H9 (cell line): Measurements from ENCODE around the gene SPECC1L. TPM values are rescaled to one million over a fixed set of nuclear protein-coding genes. Genes with fewer than 3 reads are reported as not detected.

Source experiments
- DNase-seq: peaks from one replicate; pipeline ENCODE4 v3.0.0-alpha.2; 2017
- H2AFZ ChIP-seq: one replicate; pipeline ENCODE4 v1.6.1; 2013; ENCODE audit warnings: mild to moderate bottlenecking, low read length, control low read depth, moderate library complexity
- H2AK5ac ChIP-seq: 2 replicates; pipeline ENCODE4 v1.6.1; 2013; ENCODE audit warnings: low read length, control low read depth, mixed read lengths; ENCODE audit not compliant: insufficient read length
- H2BK120ac ChIP-seq: one replicate; pipeline ENCODE4 v1.6.1; 2013; ENCODE audit warnings: low read depth, mild to moderate bottlenecking, low read length, control low read depth, inconsistent platforms; ENCODE audit not compliant: poor library complexity, severe bottlenecking
- H2BK12ac ChIP-seq: 2 replicates; pipeline ENCODE4 v1.6.1; 2013; ENCODE audit warnings: low read length, control low read depth, mixed read lengths, low read depth; ENCODE audit not compliant: insufficient read length
- H2BK15ac ChIP-seq: 2 replicates; pipeline ENCODE4 v1.6.1; 2013; ENCODE audit warnings: low read depth, low read length, control low read depth
- H2BK20ac ChIP-seq: one replicate; pipeline ENCODE4 v1.6.1; 2013; ENCODE audit warnings: low read depth, mild to moderate bottlenecking, low read length, control low read depth, inconsistent platforms; ENCODE audit not compliant: poor library complexity, severe bottlenecking
- H2BK5ac ChIP-seq: 2 replicates; pipeline ENCODE4 v1.6.1; 2013; ENCODE audit warnings: low read length, control low read depth, mixed read lengths; ENCODE audit not compliant: insufficient read length
- H3K14ac ChIP-seq: 2 replicates; pipeline ENCODE4 v1.6.1; 2013; ENCODE audit warnings: low read length, control low read depth; ENCODE audit not compliant: insufficient read depth
- H3K18ac ChIP-seq: 2 replicates; pipeline ENCODE4 v1.6.1; 2013; ENCODE audit warnings: low read depth, mild to moderate bottlenecking, mixed read lengths, low read length, control low read depth; ENCODE audit not compliant: insufficient read length
- H3K23ac ChIP-seq: 2 replicates; pipeline ENCODE4 v1.6.1; 2013; ENCODE audit warnings: low read length, control low read depth, mixed read lengths, low read depth; ENCODE audit not compliant: insufficient read length
- H3K23me2 ChIP-seq: 2 replicates; pipeline ENCODE4 v1.6.1; 2013; ENCODE audit warnings: low read depth, mild to moderate bottlenecking, mixed read lengths, low read length, control low read depth; ENCODE audit not compliant: insufficient read length, poor library complexity, severe bottlenecking
- H3K27ac ChIP-seq: 2 replicates; pipeline ENCODE4 v1.5.1; 2013; ENCODE audit warnings: low read length, control low read depth, mixed read lengths, low read depth; ENCODE audit not compliant: insufficient read length
- H3K27me3 ChIP-seq: 2 replicates; pipeline ENCODE4 v1.6.1; 2013; ENCODE audit warnings: low read length, control low read depth, inconsistent platforms; ENCODE audit not compliant: insufficient read depth
- H3K4ac ChIP-seq: 2 replicates; pipeline ENCODE4 v1.6.1; 2013; ENCODE audit warnings: low read depth, mild to moderate bottlenecking, control low read depth, inconsistent platforms, low read length, moderate library complexity
- H3K4me1 ChIP-seq: 2 replicates; pipeline ENCODE4 v1.6.1; 2013; ENCODE audit warnings: low read length, control low read depth, inconsistent platforms; ENCODE audit not compliant: insufficient read depth
- H3K4me2 ChIP-seq: 2 replicates; pipeline ENCODE4 v1.6.1; 2013; ENCODE audit warnings: low read length, control low read depth, mixed read lengths; ENCODE audit not compliant: insufficient read length, insufficient read depth
- H3K56ac ChIP-seq: 2 replicates; pipeline ENCODE4 v1.6.1; 2013; ENCODE audit warnings: low read depth, mild to moderate bottlenecking, mixed read lengths, low read length, control low read depth; ENCODE audit not compliant: insufficient read length
- H3K79me1 ChIP-seq: 2 replicates; pipeline ENCODE4 v1.6.1; 2013; ENCODE audit warnings: low read depth, mild to moderate bottlenecking, moderate library complexity, low read length, control low read depth, inconsistent platforms; ENCODE audit not compliant: insufficient read depth, poor library complexity, severe bottlenecking
- H3K79me2 ChIP-seq: 2 replicates; pipeline ENCODE4 v1.6.1; 2013; ENCODE audit warnings: low read length, control low read depth, inconsistent platforms; ENCODE audit not compliant: insufficient read depth
- H3K9ac ChIP-seq: 2 replicates; pipeline ENCODE4 v1.6.1; 2013; ENCODE audit warnings: low read length, control low read depth, mixed read lengths; ENCODE audit not compliant: insufficient read length; ENCODE audit errors: extremely low read depth
- H3K9me3 ChIP-seq: one replicate; pipeline ENCODE4 v1.6.1; 2013; ENCODE audit warnings: low read depth, low read length, inconsistent platforms; ENCODE audit not compliant: control insufficient read depth
- H3T11ph ChIP-seq: one replicate; pipeline ENCODE4 v1.6.1; 2013; ENCODE audit warnings: mild to moderate bottlenecking, low read length, control low read depth, inconsistent platforms
- H4K20me1 ChIP-seq: one replicate; pipeline ENCODE4 v1.6.1; 2013; ENCODE audit not compliant: control insufficient read depth, insufficient read length, insufficient read depth
- H4K5ac ChIP-seq: 2 replicates; pipeline ENCODE4 v1.6.1; 2013; ENCODE audit warnings: low read depth, mild to moderate bottlenecking, mixed read lengths, low read length, control low read depth; ENCODE audit not compliant: insufficient read length
- H4K8ac ChIP-seq: replicated peaks from 2 replicates; pipeline ENCODE4 v1.6.1; 2013; ENCODE audit warnings: low read length, control low read depth, mixed read lengths, low read depth; ENCODE audit not compliant: insufficient read length
- H4K91ac ChIP-seq: 2 replicates; pipeline ENCODE4 v1.6.1; 2013; ENCODE audit warnings: low read depth, mild to moderate bottlenecking, moderate library complexity, mixed read lengths, low read length, control low read depth; ENCODE audit not compliant: insufficient read length
- H3K27ac Mint-ChIP-seq, 3 experiments: 2 replicates in 2 of 3; 3 replicates in 1 of 3; pipeline ENCODE4 v1.8.0; 2020 to 2021; ENCODE audit warnings: mixed read lengths in 3 of 3, mild to moderate bottlenecking in 1 of 3, moderate library complexity in 1 of 3
- H3K27me3 Mint-ChIP-seq: 2 replicates; pipeline ENCODE4 v1.8.0; 2021; ENCODE audit warnings: low read depth, mild to moderate bottlenecking, moderate library complexity, mixed read lengths
- H3K36me3 Mint-ChIP-seq, 3 experiments: 2 replicates in 2 of 3; 3 replicates in 1 of 3; pipeline ENCODE4 v1.8.0; 2020 to 2021; ENCODE audit warnings: low read depth in 3 of 3, mixed read lengths in 3 of 3; ENCODE audit not compliant: insufficient read depth in 1 of 3
- H3K4me1 Mint-ChIP-seq, 2 experiments: 2 replicates each; pipeline ENCODE4 v1.8.0; 2020; ENCODE audit warnings: mixed read lengths in 2 of 2
- H3K4me3 Mint-ChIP-seq, 2 experiments: 2 replicates in 1 of 2; 3 replicates in 1 of 2; pipeline ENCODE4 v1.8.0; 2020 to 2021; ENCODE audit warnings: mild to moderate bottlenecking in 2 of 2, mixed read lengths in 2 of 2, moderate library complexity in 1 of 2
- H3K9me3 Mint-ChIP-seq, 2 experiments: 2 replicates in 1 of 2; 3 replicates in 1 of 2; pipeline ENCODE4 v1.8.0; 2020; ENCODE audit warnings: mild to moderate bottlenecking in 2 of 2, mixed read lengths in 2 of 2, moderate library complexity in 1 of 2
- CTCF ChIP-seq: fragments of 200-600 bp; sonication (generic); conservative IDR thresholded peaks from 3 replicates; pipeline ENCODE4 v1.8.0; 2021; ENCODE audit warnings: antibody characterized with exemption, mild to moderate bottlenecking
- WGBS: extraction: QIAGEN DNeasy Blood & Tissue Kit; methylation state at CpG from one replicate; pipeline ENCODE4 v1.1.7; 2013; ENCODE audit warnings: missing lambda C conversion rate, low lambda C conversion rate, mixed read lengths; ENCODE audit not compliant: insufficient read length; ENCODE audit errors: extremely low coverage; 5-methylcytosine and 5-hydroxymethylcytosine counted together
- total RNA-seq: library from RNA; stranded (reverse); gene quantifications from 2 replicates; pipeline ENCODE4 v1.2.1, GENCODE V29; 2021

SPECC1L gene
- total RNA-seq, 1 experiment from 2014 or later = 57.1 TPM

- H3K79me1 ChIP-seq = no peaks in the 10 kb centered on the region
- no peak for DNase-seq
- no peaks in the 10 kb centered on the region for H3K23me2 ChIP-seq
- no peak overlapping the region for H3K4me2 ChIP-seq
- no peak overlapping the region for H3K4me3 Mint-ChIP-seq
- H3T11ph ChIP-seq = no peak overlapping the region
- no peak overlapping the region for H3K27ac ChIP-seq
- H2AFZ ChIP-seq = no peak overlapping the region
- H3K36me3 Mint-ChIP-seq = peaks cover 4 to 32% (median 26%) of the 10 kb centered on the region in 3 experiments; a peak in 6 of 7 replicates
- no peak overlapping the region for H2AK5ac ChIP-seq
- H3K79me2 ChIP-seq = no peaks in the 10 kb centered on the region
- no peak overlapping the region for H4K5ac ChIP-seq
- no peak overlapping the region for H4K8ac ChIP-seq
- H3K9me3 ChIP-seq = no peaks in the 10 kb centered on the region
- H3K4ac ChIP-seq = no peak overlapping the region
- no peak overlapping the region for H3K56ac ChIP-seq
- H3K4me1 Mint-ChIP-seq = peaks cover 14 to 17% of the 10 kb centered on the region in 2 experiments
- WGBS = no CpG with 5 or more reads among the region's 8 CpGs
- H2BK120ac ChIP-seq = no peak overlapping the region
- H3K27ac Mint-ChIP-seq = peak overlapping the region in 1 of 3 experiments; percentile 85; a peak in 1 of 7 replicates
- no peak overlapping the region for H2BK12ac ChIP-seq
- H2BK5ac ChIP-seq = no peak overlapping the region
- TF ChIP-seq CTCF = no peak
- no peak overlapping the region for H2BK20ac ChIP-seq
- no peaks in the 10 kb centered on the region for H4K20me1 ChIP-seq
- H3K9ac ChIP-seq = no peak overlapping the region
- H3K23ac ChIP-seq = no peak overlapping the region
- H3K4me1 ChIP-seq = no peaks in the 10 kb centered on the region; the same call in 1 of the 2 replicates
- H3K9me3 Mint-ChIP-seq = no peaks in the 10 kb centered on the region
- H3K27me3 ChIP-seq = no peaks in the 10 kb centered on the region
- H2BK15ac ChIP-seq = no peak overlapping the region
- no peaks in the 10 kb centered on the region for H3K27me3 Mint-ChIP-seq
- no peak overlapping the region for H3K14ac ChIP-seq
- no peak overlapping the region for H3K18ac ChIP-seq
- no peak overlapping the region for H4K91ac ChIP-seq
Observed at GRCh38 chr22:24416095-24416494, 145.5 kb downstream of the SPECC1L start.
